ENCODE data around the gene NDUFS7.
"Not testable (repeated sequence)": the region's sequence is repeated elsewhere in the genome, so short reads cannot be mapped to it uniquely, and the experiment has no call there.

The NDUFS7 gene

DNA sequence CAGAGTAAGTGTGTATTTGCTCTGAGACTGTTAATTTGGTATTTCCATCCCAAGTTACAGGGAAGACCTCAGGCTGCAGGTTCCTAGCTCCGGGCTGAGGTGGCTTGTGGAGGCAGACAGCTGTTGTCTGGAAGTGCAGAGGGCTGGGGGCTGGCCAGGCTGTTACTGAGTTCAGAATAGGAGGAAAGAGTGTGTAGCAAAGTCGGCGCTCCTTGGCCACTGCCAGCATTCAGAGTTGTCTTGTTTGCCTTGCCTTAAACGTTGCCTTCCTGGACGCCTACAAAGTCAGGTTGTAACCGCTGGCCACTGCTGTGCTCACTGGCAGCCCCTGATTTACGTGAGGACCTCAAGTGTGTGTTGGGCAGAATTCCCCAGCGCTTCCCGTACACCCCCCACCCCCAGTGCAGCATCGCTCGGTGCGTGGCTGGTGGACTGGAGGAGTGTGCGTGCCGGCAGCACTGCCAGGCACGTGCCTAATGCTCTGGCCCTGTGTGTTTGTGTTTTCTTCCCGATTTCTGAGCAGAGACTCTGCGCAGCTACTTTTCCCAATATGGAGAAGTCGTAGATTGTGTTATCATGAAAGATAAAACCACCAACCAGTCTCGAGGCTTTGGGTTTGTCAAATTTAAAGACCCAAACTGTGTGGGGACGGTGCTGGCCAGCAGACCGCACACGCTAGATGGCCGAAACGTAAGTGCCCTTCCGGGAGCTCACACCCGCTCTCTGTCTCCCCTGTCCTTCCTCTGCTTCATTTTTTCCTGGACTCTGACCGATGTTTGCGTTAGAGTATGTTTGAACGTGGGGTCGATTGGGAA lies 34.2 kb downstream of the NDUFS7 start:
- TF ChIP-seq, protein P1, sequence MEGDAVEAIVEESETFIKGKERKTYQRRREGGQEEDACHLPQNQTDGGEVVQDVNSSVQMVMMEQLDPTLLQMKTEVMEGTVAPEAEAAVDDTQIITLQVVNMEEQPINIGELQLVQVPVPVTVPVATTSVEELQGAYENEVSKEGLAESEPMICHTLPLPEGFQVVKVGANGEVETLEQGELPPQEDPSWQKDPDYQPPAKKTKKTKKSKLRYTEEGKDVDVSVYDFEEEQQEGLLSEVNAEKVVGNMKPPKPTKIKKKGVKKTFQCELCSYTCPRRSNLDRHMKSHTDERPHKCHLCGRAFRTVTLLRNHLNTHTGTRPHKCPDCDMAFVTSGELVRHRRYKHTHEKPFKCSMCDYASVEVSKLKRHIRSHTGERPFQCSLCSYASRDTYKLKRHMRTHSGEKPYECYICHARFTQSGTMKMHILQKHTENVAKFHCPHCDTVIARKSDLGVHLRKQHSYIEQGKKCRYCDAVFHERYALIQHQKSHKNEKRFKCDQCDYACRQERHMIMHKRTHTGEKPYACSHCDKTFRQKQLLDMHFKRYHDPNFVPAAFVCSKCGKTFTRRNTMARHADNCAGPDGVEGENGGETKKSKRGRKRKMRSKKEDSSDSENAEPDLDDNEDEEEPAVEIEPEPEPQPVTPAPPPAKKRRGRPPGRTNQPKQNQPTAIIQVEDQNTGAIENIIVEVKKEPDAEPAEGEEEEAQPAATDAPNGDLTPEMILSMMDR (IDR thresholded peaks at IDR 0.05; ENCODE audit: insufficient read depth, low read length, poor library complexity, severe bottlenecking) = no peak
- Histone ChIP-seq H3K27me3 (replicated peaks; ENCODE audit: control insufficient read depth, insufficient read depth, low read length) (no peaks in the 10 kb centered on the region), H3K4me3 (replicated peaks; ENCODE audit: low read depth, low read length) (no peak overlapping the region), H3K36me3 (ENCODE audit: control insufficient read depth, insufficient read depth, low read length) (peaks cover 39% of the 10 kb centered on the region)
- no peak for DNase-seq (ENCODE audit: extremely low read depth, insufficient read length)

DNA sequence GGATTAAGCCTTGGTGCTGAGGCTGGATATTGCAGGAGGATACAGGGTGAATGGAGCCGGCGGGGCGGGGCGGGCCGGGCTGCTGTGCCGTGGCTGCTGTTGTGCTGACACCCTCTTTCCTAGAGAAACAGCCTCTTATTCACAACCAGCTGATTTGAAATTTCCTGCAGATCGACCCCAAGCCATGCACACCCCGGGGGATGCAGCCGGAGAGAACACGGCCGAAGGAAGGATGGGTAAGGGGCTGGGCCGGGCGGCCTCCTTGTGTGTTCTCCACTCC lies 34.7 kb downstream of the NDUFS7 start:
- Histone ChIP-seq H3K36me3 (ENCODE audit: control insufficient read depth, insufficient read depth, low read length) (peaks cover 40% of the 10 kb centered on the region), H3K27me3 (replicated peaks; ENCODE audit: control insufficient read depth, insufficient read depth, low read length) (no peaks in the 10 kb centered on the region), H3K4me3 (replicated peaks; ENCODE audit: low read depth, low read length) (no peak overlapping the region)
- no peak for DNase-seq (ENCODE audit: extremely low read depth, insufficient read length)
- TF ChIP-seq, protein P1 (IDR thresholded peaks at IDR 0.05; ENCODE audit: insufficient read depth, low read length, poor library complexity, severe bottlenecking) = no peak

DNA sequence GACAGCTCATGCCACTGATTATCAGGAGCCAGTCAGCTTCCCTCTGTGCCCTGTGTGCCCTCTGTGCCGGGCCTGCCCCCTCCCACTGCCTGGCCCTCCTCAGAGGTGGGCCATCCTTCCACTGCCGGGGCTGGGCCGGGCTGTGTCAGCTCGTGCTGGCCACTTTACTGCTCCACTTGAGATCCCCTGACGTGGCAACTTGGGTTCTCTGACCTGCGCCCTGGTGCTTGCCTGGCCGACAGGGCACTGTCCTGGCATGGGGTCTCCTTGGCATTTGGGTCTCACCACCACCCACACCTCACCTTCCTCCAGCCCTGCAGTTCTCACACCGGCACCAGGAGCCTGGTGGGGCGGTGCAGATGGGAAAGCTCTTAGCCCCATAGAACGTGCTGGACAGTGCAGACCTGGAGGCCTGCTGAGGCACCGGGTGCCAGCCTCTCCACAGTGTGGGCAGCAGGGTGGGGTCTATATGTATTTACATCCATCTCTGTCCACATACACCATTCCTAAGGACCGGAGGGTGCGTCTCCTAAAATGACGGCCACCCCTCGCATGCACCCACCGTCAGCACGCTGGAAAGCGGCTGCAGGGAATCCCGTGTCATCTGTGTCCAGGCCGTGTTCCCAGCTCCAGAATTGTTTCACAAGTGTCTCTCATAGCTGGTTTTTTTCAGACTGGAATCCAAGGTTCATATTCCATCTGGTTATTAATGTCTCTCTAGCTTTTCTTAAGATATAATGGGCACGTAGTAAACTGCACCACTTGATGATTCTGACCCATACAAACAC lies 35.4 kb downstream of the NDUFS7 start:
- Histone ChIP-seq H3K4me3 (replicated peaks; ENCODE audit: low read depth, low read length) (no peak overlapping the region), H3K36me3 (ENCODE audit: control insufficient read depth, insufficient read depth, low read length) (peaks cover 43% of the 10 kb centered on the region), H3K27me3 (replicated peaks; ENCODE audit: control insufficient read depth, insufficient read depth, low read length) (no peaks in the 10 kb centered on the region)
- no peak for DNase-seq (ENCODE audit: extremely low read depth, insufficient read length)
- TF ChIP-seq, protein P1 (IDR thresholded peaks at IDR 0.05; ENCODE audit: insufficient read depth, low read length, poor library complexity, severe bottlenecking) = no peak

DNA sequence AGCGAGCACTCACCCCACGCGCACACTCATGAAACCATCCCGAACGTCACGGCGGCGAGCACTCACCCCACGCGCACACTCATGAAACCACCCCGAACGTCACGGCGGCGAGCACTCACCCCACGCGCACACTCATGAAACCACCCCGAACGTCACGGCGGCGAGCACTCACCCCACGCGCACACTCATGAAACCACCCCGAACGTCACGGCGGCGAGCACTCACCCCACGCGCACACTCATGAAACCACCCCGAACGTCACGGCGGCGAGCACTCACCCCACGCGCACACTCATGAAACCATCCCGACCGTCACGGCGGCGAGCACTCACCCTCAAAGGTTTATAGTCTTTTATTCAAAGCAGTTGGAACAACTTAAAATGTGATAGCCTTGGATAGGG lies 36.4 kb downstream of the NDUFS7 start:
- DNase-seq (ENCODE audit: extremely low read depth, insufficient read length); H3K4me3 ChIP-seq (replicated peaks; ENCODE audit: low read depth, low read length); H3K27me3 ChIP-seq (replicated peaks; ENCODE audit: control insufficient read depth, insufficient read depth, low read length): not testable (repeated sequence)
- H3K36me3 ChIP-seq (ENCODE audit: control insufficient read depth, insufficient read depth, low read length) = peaks cover 46% of the 10 kb centered on the region

DNA sequence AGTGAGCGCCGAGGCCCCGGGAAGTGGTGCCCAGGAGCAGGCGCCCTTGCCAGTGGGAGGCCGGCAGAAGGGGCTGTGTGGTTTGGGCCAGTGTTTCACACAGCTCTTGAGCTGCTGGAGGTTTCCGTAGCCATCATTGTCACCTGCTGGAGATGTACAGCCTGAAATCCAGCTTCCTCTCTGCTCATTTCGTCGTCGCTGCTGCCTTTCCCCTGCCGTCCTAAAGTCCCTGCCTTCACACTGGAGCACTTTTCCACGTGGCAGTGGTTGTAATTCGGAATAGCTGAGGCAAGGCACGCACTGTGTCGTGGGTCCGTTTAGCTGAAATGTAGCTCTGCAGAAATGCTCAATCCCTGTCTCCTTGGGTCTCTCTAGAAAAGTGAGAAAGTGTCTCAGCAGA lies 36.9 kb downstream of the NDUFS7 start:
- DNase-seq (ENCODE audit: extremely low read depth, insufficient read length) = no peak
- Histone ChIP-seq H3K36me3 (ENCODE audit: control insufficient read depth, insufficient read depth, low read length) (peaks cover 48% of the 10 kb centered on the region), H3K4me3 (replicated peaks; ENCODE audit: low read depth, low read length) (no peak overlapping the region), H3K27me3 (replicated peaks; ENCODE audit: control insufficient read depth, insufficient read depth, low read length) (no peaks in the 10 kb centered on the region)
- TF ChIP-seq, protein P1 (IDR thresholded peaks at IDR 0.05; ENCODE audit: insufficient read depth, low read length, poor library complexity, severe bottlenecking) = no peak

DNA sequence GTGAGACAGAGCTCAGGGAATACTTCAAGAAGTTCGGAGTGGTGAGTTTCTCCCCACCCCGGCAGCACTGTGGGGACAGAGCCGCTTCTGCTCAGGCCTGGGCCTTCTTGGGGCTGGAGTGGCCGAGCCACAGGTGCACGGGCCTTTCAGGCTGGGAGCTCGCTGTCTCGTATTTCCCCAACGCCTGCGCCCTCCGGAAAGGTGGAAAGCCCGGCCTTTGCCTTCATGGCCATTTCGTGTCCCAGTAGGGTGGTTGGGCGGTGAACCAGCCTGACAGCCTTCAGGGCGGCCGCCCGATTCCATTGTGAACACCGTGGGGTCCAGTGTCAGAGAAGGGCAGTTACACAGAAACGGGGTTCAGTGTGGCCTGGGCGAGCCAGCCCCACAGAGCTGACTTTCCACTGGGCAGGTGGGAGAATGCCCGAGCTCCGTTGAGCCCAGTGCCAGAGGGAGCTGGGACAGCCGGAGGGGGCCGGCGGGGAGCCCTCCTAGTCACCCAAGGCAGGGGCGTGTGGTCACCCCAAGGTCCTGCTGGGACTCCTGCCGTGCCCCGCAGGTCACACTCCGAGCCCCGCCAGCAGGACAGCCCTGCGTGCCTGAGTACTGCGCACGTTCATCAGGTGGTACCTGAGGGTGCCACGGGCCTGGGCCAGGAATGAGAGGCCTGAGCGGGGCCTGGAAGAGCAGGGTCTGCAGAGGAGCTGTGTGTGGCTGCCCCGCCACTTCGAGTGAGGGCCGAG lies 37.7 kb downstream of the NDUFS7 start:
- TF ChIP-seq, protein P1 (IDR thresholded peaks at IDR 0.05; ENCODE audit: insufficient read depth, low read length, poor library complexity, severe bottlenecking) = no peak
- Histone ChIP-seq H3K4me3 (replicated peaks; ENCODE audit: low read depth, low read length) (no peak overlapping the region), H3K36me3 (ENCODE audit: control insufficient read depth, insufficient read depth, low read length) (peaks cover 51% of the 10 kb centered on the region), H3K27me3 (replicated peaks; ENCODE audit: control insufficient read depth, insufficient read depth, low read length) (no peaks in the 10 kb centered on the region)
- no peak for DNase-seq (ENCODE audit: extremely low read depth, insufficient read length)

Measured in GM06990 (cell line).